HG03060 (cell line): Measurements from ENCODE around the gene TMEM131.

Experiments used
- ATAC-seq: cut with Tn5 transposase; IDR thresholded peaks from one replicate; pipeline ENCODE4 v1.9.1; 2021; ENCODE audit warnings: low read depth, moderate number of reproducible peaks; ENCODE audit not compliant: unreplicated experiment

Gene TMEM131

DNA sequence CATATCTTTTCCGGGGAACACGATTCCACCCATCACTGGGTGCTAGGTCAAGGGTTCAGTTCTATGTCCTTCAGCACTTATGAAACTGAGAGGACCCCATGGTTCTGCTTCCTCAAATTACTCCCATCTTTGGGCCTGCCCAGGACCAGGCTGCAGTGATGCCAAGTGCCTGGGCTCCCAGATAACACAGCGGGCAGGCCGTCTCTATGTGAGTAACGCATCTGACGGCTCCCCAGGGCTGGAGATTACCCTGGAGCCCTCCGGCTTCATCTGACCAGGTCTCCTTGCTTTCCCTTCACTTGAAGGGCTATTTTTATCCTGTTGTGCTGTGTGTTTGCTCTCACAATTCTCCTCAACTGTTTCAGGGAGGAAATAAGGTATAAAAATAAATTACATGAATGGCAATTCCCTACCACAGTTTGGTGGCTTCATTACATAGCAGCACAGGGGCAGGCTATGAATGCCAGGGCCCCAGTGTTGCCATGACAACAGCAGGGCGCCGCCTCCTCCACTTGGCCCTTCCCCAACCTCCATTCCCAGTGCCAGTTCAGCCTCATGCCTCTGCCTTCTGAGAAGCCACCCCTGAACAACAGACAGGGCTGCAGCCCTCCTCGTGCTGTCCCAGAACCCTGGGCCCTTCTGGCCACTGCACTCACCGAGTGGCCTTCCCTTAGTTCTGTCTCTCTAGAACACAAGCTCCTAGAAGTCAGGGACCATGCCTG lies 25.4 kb upstream of the TMEM131 start:
- ATAC-seq, result no peak

DNA sequence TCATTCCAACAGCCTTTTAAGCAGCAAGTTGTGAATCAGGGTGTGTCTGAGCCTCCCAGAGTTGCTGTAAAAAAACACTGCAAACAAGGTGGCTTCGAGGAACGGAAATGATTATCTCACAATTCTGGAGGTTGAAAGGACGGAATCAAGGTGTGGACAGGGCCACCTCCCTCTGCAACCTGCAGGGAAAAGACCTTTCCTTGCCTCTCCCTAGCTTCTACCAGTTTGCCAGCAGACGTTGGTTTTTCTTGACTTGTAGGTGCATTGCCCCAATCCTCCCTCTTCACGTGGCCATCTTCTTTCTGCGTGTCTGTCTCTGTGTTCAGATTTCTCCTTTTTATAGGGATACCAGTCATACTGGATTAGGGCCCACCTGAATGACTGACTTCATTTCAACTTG lies 24.8 kb upstream of the TMEM131 start:
- no peak for ATAC-seq

DNA sequence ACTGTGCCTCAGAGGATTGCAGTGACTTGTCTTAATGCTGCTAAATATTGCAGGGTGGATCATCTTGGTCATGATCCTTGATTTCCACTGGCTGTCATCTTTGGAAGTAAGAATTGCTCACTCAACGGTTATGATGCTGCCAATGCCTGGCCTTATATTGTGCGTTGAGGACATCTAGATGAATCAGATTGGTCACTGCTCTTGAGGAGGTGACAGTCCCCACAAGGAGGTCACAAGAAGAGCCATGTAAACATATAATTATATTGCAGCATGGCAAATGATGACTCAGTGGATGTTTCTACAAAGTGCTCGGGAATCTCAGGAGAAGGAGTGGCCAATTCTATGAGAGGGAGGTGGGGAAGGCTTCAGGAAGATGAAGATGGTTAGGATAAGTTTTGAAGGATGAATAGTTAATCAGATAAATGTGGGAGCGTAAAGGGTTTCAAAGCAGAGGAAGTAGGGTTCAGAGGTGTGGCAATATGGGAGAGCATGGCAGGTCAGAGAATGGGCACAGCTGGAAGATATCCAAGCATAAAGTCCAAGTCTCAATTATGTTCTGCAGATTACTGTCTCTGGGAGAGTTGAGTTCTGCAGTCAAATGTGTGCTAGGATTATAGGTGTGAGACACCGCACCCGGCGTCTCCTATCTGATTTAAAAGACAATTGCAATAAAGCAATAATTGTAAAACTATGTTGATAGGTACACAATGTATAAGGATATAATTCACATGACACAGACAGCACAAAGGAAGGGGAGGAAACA lies 21.3 kb upstream of the TMEM131 start:
- ATAC-seq, result no peak

DNA sequence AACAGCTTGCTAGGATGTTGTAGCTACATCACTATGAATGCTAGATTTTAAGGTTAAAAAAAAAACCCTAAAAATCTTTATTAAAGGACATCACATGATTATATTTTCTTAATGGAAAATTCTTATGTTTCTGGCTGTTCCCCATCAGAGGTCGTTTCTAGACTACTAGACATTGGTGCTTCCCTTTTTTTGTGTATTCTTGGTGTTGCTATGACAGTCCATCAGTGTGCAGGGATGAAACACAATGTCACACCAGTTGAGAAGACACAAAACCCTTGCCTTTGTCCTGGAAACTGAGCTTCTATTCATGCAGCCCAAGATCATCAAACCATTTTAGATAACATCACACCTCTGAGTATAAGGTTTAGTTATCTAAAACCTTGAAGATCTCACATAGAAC lies 19.9 kb upstream of the TMEM131 start:
- ATAC-seq, result no peak

DNA sequence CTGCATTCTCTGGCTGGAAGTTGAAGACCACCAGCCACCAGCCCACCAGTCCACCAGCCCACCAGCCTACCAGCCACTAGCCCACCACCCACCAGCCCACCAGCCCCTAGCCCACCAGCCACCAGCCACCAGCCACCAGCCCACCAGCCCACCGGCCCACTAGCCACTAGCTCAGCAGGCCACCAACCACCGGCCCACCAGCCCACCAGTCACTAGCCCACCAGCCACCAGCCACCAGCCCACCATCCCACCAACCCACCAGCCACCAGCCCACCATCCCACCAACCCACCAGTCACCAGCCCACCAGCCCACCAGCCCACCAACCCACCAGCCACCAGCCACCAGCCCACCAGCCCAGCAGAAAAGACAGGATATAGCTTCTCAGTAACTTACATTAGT lies 18.6 kb upstream of the TMEM131 start:
- ATAC-seq, result no peak

DNA sequence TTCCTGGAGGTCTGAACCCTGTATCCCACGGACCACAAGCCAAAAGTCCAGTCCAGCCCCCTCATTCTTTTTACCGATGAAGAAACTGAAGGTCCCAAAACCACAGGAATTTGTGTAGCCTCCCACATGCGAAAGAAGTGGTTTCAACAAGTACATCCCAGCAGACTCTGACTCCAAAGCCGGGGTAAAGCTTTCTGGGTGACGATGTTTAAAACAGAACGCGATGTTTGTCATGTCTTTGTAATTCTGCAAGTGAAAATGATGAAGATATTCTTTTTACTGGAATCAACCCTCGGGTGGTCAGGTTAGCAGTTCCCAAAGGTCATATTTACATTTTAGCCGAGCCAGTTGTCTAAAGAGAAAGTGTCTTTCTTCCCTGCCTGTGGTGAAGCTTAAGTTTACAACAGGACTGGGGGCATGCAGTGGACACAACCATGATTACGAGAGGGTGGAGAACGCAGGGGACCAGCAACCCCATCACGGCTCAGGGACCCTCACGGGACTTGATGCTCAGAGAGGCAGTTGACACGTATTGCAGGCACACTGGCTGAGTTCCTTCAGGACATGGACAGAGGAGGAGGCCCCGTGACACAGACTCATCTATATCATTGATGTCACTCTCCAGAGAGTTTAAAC lies 17.8 kb upstream of the TMEM131 start:
- no peak for ATAC-seq

DNA sequence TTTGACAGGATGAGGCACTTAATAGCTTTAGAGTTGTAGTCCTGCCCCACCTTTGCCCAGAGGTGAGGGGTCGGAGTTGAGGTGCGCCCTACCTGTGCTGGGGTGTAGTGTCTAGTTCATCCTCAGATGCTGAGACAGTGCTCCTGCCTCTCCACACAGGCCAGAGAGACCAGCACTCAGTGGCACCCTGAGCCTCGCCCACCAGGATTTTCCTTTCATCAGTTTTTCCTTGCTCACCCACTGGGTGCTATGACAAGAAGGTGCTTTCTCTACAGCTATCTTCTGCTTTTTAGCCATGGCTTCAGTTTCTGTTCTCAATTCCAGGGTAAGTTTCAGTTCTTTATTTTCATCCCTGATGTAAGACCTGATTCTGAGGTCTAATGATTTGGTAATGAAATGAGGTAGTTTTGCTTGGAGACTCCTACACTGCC lies 16.8 kb upstream of the TMEM131 start:
- peak; percentile 85 for ATAC-seq

DNA sequence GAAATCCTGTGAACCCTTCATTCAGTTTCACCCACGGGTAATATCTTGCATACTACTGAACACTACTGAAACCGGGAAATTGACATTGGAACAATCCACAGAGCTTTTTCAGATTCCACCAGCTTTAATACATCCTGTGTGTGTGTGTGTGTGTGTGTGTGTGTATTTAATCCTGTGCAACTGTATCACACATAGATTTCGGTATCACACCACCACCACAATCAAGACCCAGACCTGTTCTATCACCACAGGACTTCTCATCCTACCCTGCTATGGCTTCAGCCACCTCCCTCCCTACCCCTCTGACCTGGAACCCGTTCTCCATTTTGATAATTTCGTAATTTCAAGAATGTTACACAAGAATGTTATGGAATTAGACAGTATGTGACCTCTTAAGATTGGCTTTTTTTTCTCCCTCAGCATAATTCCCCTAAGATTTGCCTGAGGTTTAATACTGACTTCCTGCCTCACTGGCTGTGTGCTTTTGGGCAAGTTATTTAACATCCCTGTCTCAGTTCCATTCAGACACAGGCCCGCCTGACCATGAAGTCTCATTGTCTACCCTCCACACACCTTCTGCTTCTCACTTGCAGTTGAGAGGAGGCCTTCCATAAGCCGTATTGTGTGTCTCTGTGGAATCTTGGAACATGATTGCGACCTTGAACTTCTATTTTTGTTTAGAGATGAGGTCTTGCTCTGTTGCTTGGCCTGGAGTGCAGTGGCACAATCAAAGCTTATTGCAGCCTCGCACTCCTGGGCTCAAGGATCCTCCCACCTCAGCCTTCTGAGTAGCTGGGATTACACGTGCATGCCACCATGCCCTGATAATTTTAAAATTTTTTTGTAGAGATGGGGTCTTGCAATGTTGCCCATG lies 14.4 kb upstream of the TMEM131 start:
- no peak for ATAC-seq

DNA sequence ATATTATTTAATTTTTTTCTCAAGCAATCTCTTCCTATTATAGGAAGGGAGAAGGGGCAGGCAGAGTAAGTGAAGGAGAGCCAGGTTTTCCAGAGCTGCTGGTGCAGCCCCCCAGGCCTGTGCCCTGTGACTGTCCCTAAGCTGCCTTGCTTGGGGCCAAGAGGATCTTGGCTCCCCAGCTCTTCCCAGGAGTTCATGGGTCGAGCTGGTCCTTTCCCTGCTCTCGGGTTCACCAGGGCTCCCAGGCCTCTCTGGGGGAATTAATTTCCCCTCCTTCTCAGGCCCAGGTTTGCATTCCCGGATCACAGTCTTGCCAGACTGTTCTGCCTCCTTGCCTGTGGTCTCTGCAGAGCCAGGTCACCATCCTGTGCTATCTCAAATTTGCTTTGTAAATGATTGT lies 12.7 kb upstream of the TMEM131 start:
- no peak for ATAC-seq

DNA sequence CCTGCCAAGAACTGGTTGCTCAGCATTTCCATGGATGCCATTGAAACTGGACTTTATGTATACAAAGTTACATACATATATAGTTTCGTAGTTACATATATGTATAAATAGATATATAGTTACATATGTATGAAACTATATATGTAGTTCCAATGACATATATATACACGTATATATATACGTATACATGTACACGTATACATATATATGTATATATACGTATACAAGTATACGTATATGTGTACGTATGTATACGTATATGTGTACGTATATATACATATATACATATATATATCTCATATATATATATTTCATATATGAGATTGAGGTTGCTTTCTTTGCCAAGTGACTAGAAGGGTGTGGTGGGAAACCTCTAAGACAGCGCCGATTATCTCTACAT lies 10.6 kb upstream of the TMEM131 start:
- ATAC-seq, result no peak

DNA sequence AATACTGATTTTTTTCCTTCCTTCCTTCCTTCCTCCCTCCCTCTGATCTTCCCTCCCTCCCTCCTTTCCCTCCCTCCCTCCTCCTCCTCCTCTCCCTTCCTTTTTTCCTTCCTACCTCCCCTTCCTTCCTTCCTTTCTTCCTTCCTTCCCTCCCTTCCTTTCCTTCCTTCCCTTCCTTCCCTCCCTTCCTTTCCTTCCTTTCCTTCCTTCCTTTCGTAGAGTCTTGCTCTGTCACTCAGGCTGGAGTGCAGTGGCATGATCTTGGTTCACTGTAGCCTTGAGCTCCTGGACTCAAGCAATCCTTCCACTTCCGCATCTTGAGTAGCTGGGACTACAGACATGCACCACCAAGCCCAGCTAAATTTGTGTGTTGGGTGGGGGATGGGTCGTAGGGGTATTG lies 8.9 kb upstream of the TMEM131 start:
- ATAC-seq, result no peak

DNA sequence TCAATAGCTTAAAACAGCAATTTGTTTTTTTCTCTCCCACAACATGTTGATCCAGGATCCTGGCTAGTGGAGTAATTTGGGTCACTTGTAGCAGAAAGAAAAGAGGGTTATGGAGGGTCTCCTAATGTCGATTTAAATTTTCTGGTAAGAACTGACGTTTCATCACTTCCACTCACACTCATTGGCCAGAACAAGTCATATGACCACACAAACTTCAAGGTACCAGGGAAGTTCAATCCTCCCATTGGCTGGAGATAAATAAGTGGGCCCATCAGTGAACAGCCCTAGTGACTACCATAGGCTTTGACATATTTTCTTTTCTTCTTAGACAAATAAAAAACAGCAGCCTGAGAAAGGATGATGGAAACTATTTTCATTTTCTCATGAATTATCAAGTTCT lies 8.3 kb upstream of the TMEM131 start:
- no peak for ATAC-seq

DNA sequence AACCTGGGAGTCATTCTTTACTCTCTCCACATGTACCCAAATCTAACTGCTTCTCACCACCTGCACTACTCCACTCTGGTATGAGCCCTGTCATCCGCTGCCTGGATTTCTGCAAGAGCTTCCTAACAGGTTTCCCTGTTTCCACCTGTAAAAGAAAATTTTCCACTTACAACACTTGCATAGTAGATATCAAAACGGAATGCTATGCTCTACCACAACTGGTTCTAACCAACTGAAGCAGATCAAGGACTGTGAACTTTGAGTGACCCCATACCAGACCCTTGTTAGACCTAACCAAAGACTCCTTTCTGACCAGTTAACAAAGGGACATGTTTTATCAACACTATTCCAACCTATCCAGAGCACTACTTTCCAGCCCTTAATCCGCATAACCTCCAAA lies 3.8 kb upstream of the TMEM131 start:
- no peak for ATAC-seq

DNA sequence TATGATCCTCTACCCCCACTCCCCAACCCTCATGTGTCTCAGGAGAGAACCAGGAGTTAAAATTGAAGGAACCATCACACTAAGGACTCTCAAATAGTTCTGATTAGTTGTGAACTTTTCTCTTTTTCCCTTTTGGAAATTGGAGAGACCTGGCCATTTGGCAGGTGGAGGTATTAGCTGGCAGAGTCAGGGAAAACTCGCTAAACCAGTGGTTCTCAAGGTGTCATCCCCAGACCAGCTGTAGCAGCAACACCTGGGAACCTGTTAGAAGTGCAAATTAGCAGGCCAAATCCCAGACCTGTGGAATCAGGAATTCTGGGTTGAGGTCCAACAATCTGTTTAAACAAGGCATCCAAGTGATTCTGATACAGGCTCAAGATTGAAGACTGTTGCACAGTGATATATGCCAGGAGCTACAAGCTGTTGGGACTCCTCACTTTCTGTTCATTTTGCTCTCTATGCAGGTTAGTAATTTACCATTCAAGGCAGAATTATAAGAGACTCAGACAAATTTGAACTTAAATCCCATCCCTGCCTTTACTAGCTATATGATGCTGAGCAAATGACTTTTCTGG lies 2.8 kb upstream of the TMEM131 start:
- no peak for ATAC-seq

DNA sequence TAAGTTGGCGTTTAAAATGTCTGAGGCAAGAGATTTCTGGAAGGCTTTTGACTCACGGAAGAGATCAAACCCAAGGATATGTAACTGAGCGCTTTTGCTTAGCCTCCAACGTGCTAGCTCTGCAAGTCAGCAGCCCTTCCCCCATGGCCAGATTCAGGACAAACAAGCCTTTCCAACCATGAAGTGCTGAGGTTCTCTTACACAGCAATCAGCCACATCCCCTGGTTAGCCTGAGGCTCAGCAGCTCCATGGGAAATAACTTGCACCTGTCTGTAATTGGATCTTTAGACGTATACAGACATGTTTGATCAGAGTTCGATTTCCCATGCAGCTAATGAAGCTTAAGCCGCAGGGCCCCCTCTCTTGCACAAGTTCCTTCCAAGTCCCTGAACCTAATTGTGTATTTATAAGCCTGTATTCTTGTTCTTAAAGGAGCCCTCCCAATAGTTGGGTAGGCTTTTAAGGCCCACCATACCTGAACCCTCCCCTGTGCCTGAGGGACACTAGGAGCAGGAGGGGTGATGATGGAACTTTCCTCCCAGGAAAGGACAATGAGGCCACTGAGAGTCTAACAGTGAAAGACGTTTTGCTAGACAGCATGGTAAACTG lies 2.1 kb upstream of the TMEM131 start:
- ATAC-seq, result no peak

DNA sequence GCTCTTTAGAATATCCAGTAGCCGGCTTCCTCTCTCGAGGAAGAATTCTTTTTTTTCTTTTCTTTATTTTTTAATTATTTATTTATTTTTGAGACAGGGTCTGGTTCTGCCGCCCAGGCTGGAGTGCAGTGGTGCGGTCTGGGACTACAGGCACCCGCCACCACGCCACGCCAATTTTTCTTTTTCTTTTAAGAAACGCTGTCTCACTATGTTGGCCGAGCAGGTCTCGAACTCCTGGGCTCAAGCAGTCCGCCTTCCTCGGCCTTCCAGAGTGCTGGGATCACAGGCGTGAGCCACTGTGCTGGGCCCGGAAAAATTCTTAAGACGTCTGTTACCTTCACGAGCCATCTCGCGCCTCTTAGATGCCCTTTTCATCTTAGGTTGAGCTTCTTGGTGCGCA lies 931 bp upstream of the TMEM131 start:
- no peak for ATAC-seq

DNA sequence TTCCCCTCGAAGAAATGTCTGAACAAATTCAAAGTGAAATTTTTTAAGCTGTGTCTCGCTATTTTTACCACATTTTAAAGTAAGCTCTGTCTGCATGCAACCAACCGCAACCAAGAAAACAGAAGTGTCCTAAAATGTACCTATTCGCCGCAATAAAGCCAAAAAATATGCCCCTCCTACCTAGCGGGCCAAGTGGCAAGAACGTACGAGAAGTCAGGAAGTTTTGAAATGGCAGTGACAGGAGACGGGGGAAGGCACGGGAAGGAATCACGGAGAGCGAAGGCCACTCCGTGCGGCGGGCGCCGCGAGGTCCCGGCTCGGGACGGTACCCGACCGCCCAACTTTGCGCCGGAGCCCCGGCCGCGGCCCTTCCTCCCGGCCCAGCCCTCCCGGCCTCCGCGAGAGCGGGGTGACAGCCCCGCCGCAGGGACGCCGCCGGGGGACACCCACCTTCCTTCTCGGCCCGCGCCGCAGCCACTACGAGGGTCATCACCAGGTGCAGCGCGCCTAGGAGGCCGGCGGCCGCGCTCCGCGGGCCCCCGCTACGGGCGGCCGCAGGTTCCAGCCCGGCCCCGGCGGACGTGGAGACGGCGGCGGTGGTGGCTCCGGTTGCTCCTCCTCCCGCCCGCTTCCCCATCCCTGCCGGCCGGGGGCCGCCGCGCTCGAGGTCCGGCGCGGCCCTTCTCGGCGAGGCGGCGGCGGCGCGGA lies 568 bp downstream of the TMEM131 start:
- ATAC-seq, result peak; percentile 17

DNA sequence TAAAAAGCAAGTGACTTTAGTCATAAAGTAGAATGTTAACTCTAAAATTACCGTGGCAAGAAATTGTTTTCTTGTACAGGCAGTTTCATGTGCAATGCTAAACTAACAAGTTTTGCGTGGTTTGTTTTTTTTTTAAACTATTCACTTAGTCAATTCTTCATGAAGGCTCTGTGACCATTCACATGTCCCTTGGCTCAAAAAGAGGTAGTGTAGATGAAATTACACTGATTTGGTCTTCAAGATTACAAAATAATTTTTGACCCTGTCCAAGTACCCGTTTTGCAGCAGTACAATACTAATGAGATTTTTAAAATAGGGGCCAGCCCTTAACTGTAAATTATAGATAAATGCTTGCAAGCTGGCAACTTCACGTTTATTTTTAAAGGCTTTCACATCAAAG lies 1.3 kb downstream of the TMEM131 start:
- ATAC-seq, result no peak

DNA sequence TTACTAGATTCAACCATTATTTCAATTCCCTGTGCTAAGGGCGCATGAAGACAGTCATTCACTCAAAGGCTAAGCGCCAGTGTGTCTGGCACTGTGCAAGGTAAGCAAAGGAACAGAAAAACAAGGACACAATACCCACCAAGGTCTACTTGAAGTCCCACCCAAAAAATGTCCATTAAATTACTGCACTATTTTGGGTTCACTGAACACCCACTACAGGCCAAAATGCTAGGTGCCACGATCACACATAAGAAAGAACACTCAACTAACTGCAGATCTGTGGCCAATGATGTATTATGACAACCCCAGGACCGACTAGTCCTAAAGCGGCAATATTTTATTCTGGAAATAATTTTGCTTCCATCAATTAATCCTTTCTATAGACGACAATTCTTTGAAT lies 1.8 kb downstream of the TMEM131 start:
- no peak for ATAC-seq
